ENCODE results near the gene NFATC3. TPM values are rescaled to one million over a fixed set of nuclear protein-coding genes. Genes with fewer than 3 reads are reported as not detected.

The NFATC3 gene
- total RNA-seq, 2 donors from 2014 or later, result 27.4 to 30.1 TPM

DNA sequence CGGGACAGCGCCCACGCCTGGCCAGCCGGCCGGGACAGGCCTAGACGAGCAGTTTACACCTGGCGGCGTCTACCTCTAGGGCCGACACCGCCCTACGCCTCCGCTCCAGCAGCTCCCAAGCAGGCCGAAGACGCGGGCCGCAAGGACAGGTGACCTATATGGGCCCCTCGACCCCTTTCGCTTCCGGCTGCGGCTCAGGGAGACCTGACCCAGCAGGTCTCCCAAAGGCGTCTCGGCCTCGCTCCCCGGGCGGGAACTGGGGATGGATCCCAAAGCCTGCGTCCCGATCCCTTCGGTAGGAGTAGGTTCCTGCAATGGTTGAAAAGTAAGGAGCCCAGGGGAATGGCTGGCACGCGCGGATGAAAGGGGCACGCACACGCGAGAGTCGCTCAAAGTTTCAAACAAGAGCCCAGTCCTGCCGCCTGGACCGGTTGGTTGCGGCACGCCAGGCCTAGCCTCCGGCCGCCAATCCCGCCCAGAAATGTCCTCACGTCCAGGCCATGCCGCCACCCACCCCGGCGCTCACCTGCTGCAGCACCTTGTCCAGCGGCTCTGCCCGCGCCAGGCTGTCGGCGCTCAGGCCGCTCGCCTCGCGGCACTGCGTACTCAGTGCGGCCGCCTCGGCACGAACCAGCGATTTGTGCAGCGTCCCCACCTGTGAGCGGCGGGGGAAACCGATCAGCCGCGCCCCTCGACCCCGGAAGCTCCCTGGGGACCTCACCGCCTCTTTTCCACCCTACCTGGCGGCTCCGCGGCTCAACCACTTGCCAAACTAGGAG is 150.1 kb downstream of the NFATC3 start:
- peaks cover 14% of the 10 kb centered on the region for H3K4me1 Mint-ChIP-seq
- TF ChIP-seq, protein P1, sequence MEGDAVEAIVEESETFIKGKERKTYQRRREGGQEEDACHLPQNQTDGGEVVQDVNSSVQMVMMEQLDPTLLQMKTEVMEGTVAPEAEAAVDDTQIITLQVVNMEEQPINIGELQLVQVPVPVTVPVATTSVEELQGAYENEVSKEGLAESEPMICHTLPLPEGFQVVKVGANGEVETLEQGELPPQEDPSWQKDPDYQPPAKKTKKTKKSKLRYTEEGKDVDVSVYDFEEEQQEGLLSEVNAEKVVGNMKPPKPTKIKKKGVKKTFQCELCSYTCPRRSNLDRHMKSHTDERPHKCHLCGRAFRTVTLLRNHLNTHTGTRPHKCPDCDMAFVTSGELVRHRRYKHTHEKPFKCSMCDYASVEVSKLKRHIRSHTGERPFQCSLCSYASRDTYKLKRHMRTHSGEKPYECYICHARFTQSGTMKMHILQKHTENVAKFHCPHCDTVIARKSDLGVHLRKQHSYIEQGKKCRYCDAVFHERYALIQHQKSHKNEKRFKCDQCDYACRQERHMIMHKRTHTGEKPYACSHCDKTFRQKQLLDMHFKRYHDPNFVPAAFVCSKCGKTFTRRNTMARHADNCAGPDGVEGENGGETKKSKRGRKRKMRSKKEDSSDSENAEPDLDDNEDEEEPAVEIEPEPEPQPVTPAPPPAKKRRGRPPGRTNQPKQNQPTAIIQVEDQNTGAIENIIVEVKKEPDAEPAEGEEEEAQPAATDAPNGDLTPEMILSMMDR (conservative IDR thresholded peaks at IDR 0.05), result peak; percentile 65
- peaks cover 5% of the 10 kb centered on the region for H3K27me3 ChIP-seq (ENCODE audit: control insufficient read depth, insufficient read depth, low read length, poor library complexity, severe bottlenecking)
- H3K27me3 Mint-ChIP-seq (ENCODE audit: insufficient read depth), result peaks cover 9% of the 10 kb centered on the region
- peak overlapping the region; percentile 92 for H3K27ac Mint-ChIP-seq
- no peak overlapping the region for H3K27ac ChIP-seq (ENCODE audit: low read depth, low read length)
- 3 to 16% methylated on average over 48 to 73 of the region's 73 CpGs for WGBS, 2 experiments (ENCODE audit: insufficient coverage in 1 of 2, insufficient read length in 1 of 2)
- H3K36me3 ChIP-seq (ENCODE audit: control insufficient read depth, insufficient read depth, low read length), result peaks cover 32% of the 10 kb centered on the region
- peak; percentile 86 for DNase-seq
- H3K4me1 ChIP-seq (ENCODE audit: control insufficient read depth, insufficient read depth, low read length), result peaks cover 5% of the 10 kb centered on the region
- H3K36me3 Mint-ChIP-seq (ENCODE audit: low read depth), result peaks cover 25% of the 10 kb centered on the region
- H3K9me3 Mint-ChIP-seq, result peaks cover 13% of the 10 kb centered on the region
- peak overlapping the region; percentile 90 for H3K4me3 ChIP-seq (ENCODE audit: low read length)
- H3K4me3 Mint-ChIP-seq, result peak overlapping the region; percentile 87
- H3K9ac ChIP-seq (ENCODE audit: extremely low read depth, low read length, poor library complexity, severe bottlenecking), result peak overlapping the region; percentile 64
- H3K9me3 ChIP-seq (ENCODE audit: control insufficient read depth, low read length), result no peaks in the 10 kb centered on the region

DNA sequence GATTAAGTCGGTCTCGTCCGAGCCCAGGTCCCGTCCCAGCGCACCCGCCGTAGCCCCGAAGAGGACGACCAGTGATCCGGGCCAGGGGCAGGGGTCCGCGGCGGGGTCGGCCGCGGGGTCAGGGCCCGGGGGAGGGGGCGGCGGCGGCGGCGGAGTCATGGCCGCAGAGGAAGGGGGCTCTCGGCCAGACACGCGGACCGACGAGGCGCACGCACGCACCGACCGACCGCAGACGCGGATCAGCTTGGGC is 150.6 kb downstream of the NFATC3 start, which contains the start of gene ESRP2:
Gene ESRP2 (minus strand): TSS at position 241 of the 250 bp plus-strand sequence. CDS start 82 bp downstream, at position 159.
- Mint-ChIP-seq H3K4me3 (peak within 1 kb of the TSS; percentile 87), H3K27me3 (ENCODE audit: insufficient read depth) (peaks cover 9% of the 10 kb centered on the region), H3K27ac (peak within 1 kb of the TSS; percentile 98), H3K4me1 (peaks cover 14% of the 10 kb centered on the region), H3K9me3 (peaks cover 13% of the 10 kb centered on the region), H3K36me3 (ENCODE audit: low read depth) (peaks cover 21% of the 10 kb centered on the region)
- DNase-seq, result no peak
- peak within 1 kb of the TSS; percentile 90 for H3K4me3 ChIP-seq (ENCODE audit: low read length)
- WGBS, 2 experiments (ENCODE audit: insufficient coverage in 1 of 2, insufficient read length in 1 of 2), result 0 to 1% methylated on average over 1 to 36 of the region's 36 CpGs
- no peaks in the 10 kb centered on the region for H3K9me3 ChIP-seq (ENCODE audit: control insufficient read depth, low read length)
- H3K27ac ChIP-seq (ENCODE audit: low read depth, low read length), result no peak within 1 kb of the TSS
- peaks cover 5% of the 10 kb centered on the region for H3K4me1 ChIP-seq (ENCODE audit: control insufficient read depth, insufficient read depth, low read length)
- H3K9ac ChIP-seq (ENCODE audit: extremely low read depth, low read length, poor library complexity, severe bottlenecking), result peak within 1 kb of the TSS; percentile 72
- peaks cover 28% of the 10 kb centered on the region for H3K36me3 ChIP-seq (ENCODE audit: control insufficient read depth, insufficient read depth, low read length)
- TF ChIP-seq, protein P1 (conservative IDR thresholded peaks at IDR 0.05), result no peak
- H3K27me3 ChIP-seq (ENCODE audit: control insufficient read depth, insufficient read depth, low read length, poor library complexity, severe bottlenecking), result peaks cover 5% of the 10 kb centered on the region

DNA sequence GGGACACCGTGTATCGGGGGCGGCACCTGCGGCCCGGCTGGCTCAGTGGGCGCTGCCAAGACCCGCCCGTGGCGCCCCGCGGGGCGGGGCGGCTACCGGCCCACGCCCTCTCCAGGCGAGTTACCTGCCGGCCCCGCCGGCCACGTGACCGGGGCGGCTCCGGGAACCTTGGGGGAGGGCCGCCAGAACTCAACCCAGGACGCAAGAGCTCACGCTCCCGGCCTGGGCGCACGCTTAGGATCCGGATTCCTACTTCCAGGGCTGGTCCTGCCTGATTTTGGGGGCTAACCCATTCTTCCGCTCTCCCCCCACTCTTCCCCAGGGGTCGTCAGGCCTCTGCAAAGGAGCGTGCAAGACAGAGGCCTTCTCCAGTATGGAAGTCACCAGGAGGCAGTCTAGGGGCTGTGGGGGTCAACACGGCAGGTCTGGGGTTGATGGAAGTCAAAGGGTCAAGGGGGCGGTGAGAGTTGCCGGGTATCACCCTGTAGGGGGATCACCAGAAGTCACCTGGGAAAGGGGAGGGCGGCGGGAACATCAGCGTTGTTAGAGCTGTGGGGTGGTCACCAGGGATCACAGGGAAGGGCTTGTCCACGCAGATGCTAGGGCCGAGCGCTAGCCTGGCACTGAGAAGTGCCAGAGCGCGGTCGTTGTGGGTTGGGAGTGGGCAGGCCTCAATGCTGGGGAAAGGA is 151.1 kb downstream of the NFATC3 start:
- H3K9me3 Mint-ChIP-seq, result peaks cover 13% of the 10 kb centered on the region
- H3K27me3 ChIP-seq (ENCODE audit: control insufficient read depth, insufficient read depth, low read length, poor library complexity, severe bottlenecking), result peaks cover 5% of the 10 kb centered on the region
- H3K4me1 ChIP-seq (ENCODE audit: control insufficient read depth, insufficient read depth, low read length), result peaks cover 5% of the 10 kb centered on the region
- 5 to 14% methylated on average over 20 to 45 of the region's 45 CpGs for WGBS, 2 experiments (ENCODE audit: insufficient coverage in 1 of 2, insufficient read length in 1 of 2)
- H3K4me3 ChIP-seq (ENCODE audit: low read length), result peak overlapping the region; percentile 90
- H3K9ac ChIP-seq (ENCODE audit: extremely low read depth, low read length, poor library complexity, severe bottlenecking), result peak overlapping the region; percentile 72
- peak overlapping the region; percentile 98 for H3K27ac Mint-ChIP-seq
- peaks cover 17% of the 10 kb centered on the region for H3K36me3 Mint-ChIP-seq (ENCODE audit: low read depth)
- TF ChIP-seq, protein P1 (conservative IDR thresholded peaks at IDR 0.05), result no peak
- H3K27ac ChIP-seq (ENCODE audit: low read depth, low read length), result no peak overlapping the region
- H3K4me1 Mint-ChIP-seq, result peaks cover 14% of the 10 kb centered on the region
- peaks cover 11% of the 10 kb centered on the region for H3K27me3 Mint-ChIP-seq (ENCODE audit: insufficient read depth)
- H3K36me3 ChIP-seq (ENCODE audit: control insufficient read depth, insufficient read depth, low read length), result peaks cover 25% of the 10 kb centered on the region
- no peaks in the 10 kb centered on the region for H3K9me3 ChIP-seq (ENCODE audit: control insufficient read depth, low read length)
- peak; percentile 93 for DNase-seq
- H3K4me3 Mint-ChIP-seq, result peak overlapping the region; percentile 87
